ENCODE measurements around the gene CRY2.

CRY2 gene

DNA sequence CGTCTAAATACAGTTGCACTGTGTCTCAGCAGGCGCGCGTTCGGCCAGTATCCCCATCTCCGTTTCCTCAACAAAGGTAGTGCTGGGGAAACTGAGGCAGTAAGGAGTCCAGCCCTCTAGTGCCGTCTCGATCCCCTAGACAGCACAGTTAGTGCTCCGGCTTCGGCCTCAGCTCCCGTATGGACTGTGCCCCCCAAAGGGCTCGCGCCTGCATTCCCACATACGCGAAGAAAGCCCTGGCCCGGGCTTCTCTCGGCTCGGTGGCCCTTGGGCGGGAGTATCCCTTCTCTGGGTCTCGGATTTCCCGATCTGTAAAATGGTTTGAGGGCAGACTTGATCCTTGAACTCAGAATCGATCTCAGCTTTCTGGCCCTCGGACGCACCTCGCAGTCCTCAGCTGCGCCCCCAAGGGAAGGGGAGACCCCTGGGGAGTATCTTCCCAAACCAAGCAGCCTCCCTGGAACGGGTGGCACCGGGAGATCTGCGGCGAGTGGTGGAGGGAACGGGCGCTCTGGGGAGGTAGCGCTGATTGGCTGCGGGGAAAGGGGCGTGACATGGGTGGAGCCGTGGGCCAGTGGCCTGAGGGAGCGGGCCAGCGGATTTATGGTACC lies 71.2 kb downstream of the CRY2 start:
- DNase-seq (ENCODE audit: low read depth) = peak; percentile 76

DNA sequence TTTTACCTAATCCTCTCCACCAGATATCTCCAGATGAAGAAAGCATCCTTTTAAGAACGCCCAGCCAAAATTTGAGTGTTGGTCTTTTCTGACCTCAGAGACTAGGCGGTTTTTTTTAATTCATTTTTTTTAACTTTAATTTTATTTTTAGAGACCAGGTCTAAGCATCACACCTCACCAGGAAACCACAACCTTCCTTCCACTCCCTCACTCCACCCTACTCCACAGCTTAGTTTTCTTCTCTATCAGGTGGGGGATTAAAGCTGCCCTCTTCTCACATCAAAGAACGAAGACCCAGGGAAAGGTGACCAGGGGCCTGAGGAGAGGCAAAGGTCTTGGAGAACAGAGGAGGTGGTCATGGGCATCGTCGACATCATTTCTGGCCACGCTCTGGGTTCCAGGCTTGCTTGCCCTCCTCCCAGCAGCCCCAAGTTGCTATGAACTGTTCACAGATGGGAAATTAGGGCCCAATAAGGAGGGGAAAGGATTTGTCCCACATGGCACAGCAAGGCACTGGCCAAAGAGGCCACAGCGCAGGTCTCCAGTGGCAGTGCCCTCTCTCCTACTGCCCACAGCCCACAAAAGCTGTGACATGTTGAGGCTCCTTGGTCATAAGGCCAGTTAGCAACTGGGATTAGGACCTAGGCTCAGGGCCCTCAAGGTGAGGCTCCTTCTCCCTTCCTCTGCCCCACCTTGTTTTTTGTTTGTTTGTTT lies 71.8 kb downstream of the CRY2 start:
- no peak for DNase-seq (ENCODE audit: low read depth)

- no peak for DNase-seq (ENCODE audit: low read depth)
Measured at GRCh38 chr11:45919806-45920530, 72.7 kb downstream of the CRY2 start.

DNA sequence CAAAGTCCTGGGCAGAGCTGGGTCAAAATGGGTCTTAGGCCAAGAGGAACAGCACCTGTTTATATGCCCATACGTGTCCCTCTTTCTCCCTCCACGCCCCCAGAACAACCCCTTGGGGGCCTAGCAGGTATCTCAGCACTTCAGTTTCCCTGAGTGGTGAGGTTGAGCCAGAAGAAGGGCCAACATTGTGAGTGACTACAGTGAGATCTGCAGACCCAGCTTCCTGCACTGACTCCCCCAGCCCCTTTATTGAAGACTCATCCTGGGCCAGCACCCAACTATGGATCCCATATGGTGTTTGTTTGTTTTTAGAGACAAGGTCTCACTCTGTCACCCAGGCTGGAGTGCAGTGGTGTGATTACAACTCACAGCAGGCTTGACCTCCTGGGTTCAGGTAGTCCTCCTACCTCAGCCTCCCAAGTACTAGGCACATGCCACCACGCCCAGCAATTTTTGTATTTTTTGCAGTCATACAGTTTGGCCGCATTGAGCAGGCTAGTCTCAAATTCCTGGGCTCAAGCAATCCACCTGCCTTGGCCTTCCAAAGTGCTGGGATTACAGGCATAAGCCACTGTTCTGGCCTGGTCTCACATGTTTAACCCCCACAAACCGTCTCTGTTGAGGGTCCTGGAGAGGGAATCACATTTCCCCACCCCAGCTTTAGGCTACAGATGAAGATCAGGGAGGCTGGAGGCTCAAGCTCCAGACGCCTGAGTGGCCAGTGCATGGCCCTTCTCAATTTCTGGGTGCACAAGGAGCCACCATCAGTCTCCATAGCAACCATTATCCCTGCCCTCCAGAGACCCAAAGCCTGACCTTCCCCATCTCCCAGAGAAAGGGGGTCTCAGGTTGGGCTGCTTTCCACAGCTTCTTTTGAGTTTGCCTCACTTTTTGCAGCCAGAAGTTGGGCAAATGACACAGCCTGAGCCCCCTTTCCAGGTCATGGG lies 73.5 kb downstream of the CRY2 start:
- no peak for DNase-seq (ENCODE audit: low read depth)

DNA sequence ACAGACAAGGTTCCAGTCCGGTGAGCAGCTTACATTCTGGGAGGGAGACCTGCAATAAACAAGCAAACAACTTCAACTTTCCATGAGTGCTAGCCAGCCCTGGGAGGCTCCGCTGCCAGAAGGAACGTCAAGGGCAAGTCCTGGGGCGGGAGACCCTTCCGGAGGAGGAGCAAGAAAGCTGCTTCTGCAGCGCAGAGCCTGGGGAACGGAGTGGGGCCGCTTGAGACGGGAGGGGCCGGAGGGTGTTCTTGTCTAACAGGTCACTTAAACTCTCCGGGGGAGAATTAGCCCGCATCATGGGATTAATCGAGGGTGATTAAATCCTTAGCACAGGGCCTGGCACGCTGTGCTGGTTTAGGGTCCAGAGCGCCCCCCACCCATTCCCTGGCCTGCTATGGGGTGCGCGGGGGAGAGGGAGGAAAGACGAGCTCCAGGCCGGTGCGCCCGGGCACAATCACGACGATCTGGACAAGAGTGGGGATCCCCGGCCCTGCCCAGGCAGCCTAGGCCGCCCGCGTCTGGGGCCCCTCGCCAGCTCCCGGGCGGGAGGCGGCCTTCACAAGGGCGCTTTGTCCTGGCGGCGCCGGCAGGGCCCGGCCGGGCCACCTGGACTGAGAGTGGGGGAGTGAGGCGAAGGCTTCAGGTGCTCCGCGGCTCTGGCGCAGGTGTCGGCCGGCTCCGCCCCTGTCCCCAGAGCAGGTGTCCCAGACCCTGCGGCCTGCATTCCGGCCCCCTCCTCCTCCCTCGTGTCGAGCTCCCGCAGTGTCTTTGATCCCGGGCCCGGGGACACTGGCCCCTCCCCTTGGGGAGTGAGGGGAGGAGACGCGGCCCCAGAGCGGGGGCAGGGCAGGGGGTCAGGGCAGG lies 74.5 kb downstream of the CRY2 start:
- no peak for DNase-seq (ENCODE audit: low read depth)

DNA sequence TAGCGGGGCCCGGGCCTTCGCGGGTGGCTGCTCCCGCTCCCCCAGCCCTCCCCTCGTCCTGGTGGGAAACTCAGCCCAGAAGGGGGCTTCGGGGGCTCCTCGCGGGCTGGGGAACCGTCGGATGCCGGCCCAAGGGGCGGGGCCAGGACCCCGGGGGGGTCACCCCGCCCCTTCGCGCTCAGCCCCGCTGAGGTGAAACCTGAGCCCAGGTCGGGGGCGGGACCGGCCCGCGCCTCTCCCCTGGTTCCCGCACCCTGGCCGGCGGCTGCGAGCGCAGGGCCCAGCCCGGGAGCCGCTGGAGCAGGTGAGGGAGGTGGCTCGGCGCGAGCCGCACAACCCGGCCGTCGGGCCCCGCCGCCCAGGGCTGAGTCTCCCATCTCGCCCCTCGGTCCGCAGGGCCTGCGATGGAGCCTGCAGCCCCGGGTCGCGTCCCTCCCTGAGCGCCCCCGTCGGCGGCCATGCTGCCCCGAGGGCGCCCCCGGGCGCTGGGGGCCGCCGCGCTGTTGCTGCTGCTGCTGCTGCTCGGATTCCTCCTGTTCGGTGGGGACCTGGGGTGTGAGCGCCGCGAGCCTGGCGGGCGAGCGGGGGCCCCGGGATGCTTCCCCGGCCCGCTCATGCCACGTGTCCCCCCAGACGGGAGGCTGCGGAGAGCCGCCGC lies 75.3 kb downstream of the CRY2 start, which contains the start of gene LARGE2:
TSS of gene LARGE2 (plus strand) at position 232 of the 658 bp plus-strand sequence. CDS start at position 459, 227 bp downstream.
- DNase-seq (ENCODE audit: low read depth) = no peak

- no peak for DNase-seq (ENCODE audit: low read depth)
Measured at GRCh38 chr11:45924036-45924915, 77.0 kb downstream of the CRY2 start.

DNA sequence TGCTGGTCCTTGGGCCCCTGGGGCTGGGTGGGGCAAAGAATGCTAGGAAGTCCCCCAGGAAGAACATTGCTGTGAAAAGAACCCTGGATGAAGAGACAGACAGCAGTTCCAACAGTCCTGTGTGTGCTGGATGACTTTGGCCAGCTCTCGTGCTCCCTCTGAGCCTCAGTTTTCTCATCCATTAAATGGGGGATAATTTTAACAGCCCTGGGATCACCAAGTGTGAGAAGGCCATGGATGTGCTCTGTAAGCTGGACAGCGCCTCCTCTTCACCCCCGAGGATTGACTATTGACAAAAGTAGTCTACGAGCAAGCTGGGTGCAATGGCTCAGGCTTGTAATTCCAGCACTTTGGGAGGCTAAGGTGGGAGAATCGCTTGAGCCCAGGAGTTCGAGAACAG lies 77.7 kb downstream of the CRY2 start:
- DNase-seq (ENCODE audit: low read depth) = no peak

DNA sequence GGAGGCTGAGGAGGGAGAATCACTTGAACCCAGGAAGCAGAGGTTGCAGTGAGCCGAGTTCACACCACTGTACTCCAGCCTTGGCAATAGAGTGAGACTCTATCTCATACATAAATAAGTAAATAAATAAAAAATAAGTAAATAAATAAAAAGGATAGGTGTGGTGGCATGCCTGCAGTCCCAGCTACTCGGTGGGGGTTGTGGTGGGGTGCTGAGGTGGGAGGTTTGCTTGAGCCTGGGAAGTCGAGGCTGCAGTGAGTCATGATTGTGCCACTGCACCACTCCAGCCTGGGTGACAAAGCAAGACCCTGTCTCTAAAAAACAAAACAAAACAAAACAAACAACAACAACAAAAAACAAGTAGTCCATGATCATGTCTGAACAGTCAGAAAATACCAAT lies 78.3 kb downstream of the CRY2 start:
- no peak for DNase-seq (ENCODE audit: low read depth)

- DNase-seq (ENCODE audit: low read depth) = no peak
Measured at GRCh38 chr11:45926001-45926401, 78.7 kb downstream of the CRY2 start.

GRCh38 chr11:45926536-45927331 lies 79.5 kb downstream of the CRY2 start:
- no peak for DNase-seq (ENCODE audit: low read depth)

- no peak for DNase-seq (ENCODE audit: low read depth)
Measured at GRCh38 chr11:45927332-45927683, 80.0 kb downstream of the CRY2 start.

DNA sequence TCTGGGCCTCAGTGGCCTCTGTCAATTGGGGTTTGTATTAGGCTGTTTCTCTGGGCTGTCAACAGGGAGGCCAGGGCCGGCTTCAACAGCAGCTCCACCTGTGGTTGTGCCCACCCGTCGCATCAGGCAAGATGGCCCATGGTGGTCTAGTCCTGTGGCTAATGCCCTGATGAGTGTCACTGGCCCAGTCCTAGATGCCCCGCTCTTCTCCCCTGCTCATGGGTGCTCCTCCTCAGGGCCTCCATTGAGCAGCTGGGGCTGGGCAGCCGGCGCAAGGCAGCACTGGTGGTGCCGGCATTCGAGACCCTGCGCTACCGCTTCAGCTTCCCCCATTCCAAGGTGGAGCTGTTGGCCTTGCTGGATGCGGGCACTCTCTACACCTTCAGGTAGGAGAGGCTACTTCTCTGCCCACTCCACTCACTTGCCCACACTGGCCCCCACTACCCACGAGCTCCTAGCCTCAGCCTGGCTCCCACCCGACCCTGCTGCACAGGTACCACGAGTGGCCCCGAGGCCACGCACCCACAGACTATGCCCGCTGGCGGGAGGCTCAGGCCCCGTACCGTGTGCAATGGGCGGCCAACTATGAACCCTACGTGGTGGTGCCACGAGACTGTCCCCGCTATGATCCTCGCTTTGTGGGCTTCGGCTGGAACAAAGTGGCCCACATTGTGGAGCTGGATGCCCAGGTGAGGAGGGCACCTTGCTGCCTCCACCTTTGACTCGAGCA lies 80.6 kb downstream of the CRY2 start:
- no peak for DNase-seq (ENCODE audit: low read depth)

DNA sequence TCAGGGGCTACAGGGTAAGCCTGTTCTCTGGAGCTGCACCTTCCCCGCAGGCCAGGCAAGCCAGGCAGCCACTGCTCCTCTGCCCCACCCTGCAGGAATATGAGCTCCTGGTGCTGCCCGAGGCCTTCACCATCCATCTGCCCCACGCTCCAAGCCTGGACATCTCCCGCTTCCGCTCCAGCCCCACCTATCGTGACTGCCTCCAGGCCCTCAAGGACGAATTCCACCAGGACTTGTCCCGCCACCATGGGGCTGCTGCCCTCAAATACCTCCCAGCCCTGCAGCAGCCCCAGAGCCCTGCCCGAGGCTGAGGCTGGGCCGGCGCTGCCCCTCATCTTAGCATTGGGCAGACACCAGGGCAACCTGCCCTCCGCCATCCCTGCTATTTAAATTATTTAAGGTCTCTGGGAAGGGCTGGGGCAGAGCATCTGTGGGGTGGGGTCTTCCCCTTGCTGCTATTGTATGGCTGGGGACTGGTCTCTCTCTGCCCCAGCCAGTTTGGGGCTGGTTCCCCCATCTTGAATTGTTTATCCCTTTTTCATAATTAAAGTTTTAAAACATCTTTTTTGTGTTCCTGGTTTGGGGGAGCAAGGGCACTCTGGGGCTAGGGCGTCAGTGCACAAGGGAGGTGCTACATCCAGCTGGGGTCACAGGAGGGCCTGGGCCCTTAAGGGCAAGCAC lies 81.4 kb downstream of the CRY2 start:
- DNase-seq (ENCODE audit: low read depth) = no peak

DNA sequence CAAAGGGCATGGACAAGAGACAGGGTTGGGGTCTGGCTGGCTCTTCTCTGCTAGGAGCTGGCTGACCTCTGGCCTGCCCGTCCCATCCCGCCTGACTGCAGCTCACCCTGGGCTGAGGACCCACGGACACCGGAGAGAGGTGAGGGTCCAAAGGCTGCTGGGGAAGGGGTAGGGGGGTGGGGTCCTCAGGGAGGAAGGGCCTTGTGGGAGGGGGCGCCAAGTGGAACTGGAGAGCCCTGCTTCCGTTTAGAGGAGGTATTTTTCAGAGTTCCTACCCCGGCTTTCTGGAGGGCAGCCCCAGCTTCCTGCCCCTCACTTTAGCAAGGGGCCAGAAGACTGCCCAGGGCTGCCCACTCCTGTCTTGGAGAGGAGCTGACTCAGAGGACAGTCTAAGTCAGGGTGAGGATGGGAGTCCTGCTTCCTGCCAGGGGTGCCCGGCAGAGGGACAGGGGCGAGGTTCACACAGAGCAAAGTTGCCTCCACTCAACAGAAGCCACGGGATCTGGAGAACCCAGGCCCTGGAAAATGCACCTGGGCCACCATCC lies 82.3 kb downstream of the CRY2 start:
- no peak for DNase-seq (ENCODE audit: low read depth)

GRCh38 chr11:45930031-45930794 lies 82.9 kb downstream of the CRY2 start:
- no peak for DNase-seq (ENCODE audit: low read depth)

All from iris pigment epithelial cell (primary cell).